CD4-positive, alpha-beta memory T cell (primary cell): ENCODE measurements around the gene MSTO1. TPM values are rescaled to one million over a fixed set of nuclear protein-coding genes. Genes with fewer than 3 reads are reported as not detected.

Experiments
- CTCF ChIA-PET: fragments of 350-600 bp; sonication (Branson Sonifier 250); formaldehyde crosslinking; loops from one replicate; lab custom pipeline; 2021; ENCODE audit warnings: inconsistent platforms; ENCODE audit not compliant: partially characterized antibody; lab: Charles Lee
- POLR2A ChIA-PET: fragments of 350-600 bp; sonication (Branson Sonifier 250); formaldehyde crosslinking; loops from one replicate; lab custom pipeline; 2021; ENCODE audit not compliant: partially characterized antibody; lab: Charles Lee
- DNase-seq, 5 donors: peaks; one replicate each; pipeline versions ENCODE4 v3.0.0 to v3.0.0-alpha.2; 2020 to 2022; ENCODE audit warnings: mixed read lengths in 1 of 5
- H3K27ac ChIP-seq: one replicate; pipeline ENCODE4 v1.7.0; 2013; ENCODE audit warnings: low read depth, low read length
- H3K27me3 ChIP-seq: 2 replicates; pipeline ENCODE4 v1.7.0; 2013; ENCODE audit warnings: mild to moderate bottlenecking, low read length, moderate library complexity; ENCODE audit not compliant: insufficient read depth
- H3K36me3 ChIP-seq: 2 replicates; pipeline ENCODE4 v1.7.0; 2013; ENCODE audit warnings: mild to moderate bottlenecking, low read length, moderate library complexity; ENCODE audit not compliant: insufficient read depth
- H3K4me1 ChIP-seq: 2 replicates; pipeline ENCODE4 v1.7.0; 2013; ENCODE audit warnings: mild to moderate bottlenecking, low read length, moderate library complexity; ENCODE audit not compliant: insufficient read depth
- H3K4me3 ChIP-seq, 2 donors: one replicate each; pipeline ENCODE4 v1.7.0; 2013; ENCODE audit warnings: low read length in 2 of 2, mild to moderate bottlenecking in 1 of 2
- H3K9me3 ChIP-seq, 2 donors: one replicate each; pipeline ENCODE4 v1.7.0; 2013; ENCODE audit warnings: low read length in 2 of 2, control low read depth in 1 of 2; ENCODE audit not compliant: control insufficient read depth in 1 of 2
- H3K27ac Mint-ChIP-seq, 7 donors: one replicate each; pipeline ENCODE4 v1.8.0; 2020 to 2021; ENCODE audit warnings: mixed read lengths in 7 of 7, mild to moderate bottlenecking in 6 of 7, inconsistent platforms in 3 of 7, moderate library complexity in 3 of 7
- H3K27me3 Mint-ChIP-seq, 2 donors: one replicate each; pipeline ENCODE4 v1.8.0; 2020 to 2021; ENCODE audit warnings: mixed read lengths in 2 of 2
- H3K36me3 Mint-ChIP-seq, 2 donors: one replicate each; pipeline ENCODE4 v1.8.0; 2020 to 2021; ENCODE audit warnings: mixed read lengths in 2 of 2, inconsistent platforms in 1 of 2, mild to moderate bottlenecking in 1 of 2
- H3K4me1 Mint-ChIP-seq, 4 donors: one replicate each; pipeline ENCODE4 v1.8.0; 2020 to 2021; ENCODE audit warnings: mixed read lengths in 4 of 4, mild to moderate bottlenecking in 1 of 4
- H3K4me3 Mint-ChIP-seq, 8 donors: one replicate each; pipeline ENCODE4 v1.8.0; 2020 to 2021; ENCODE audit warnings: mixed read lengths in 8 of 8, mild to moderate bottlenecking in 7 of 8, moderate library complexity in 6 of 8, inconsistent platforms in 3 of 8
- H3K9me3 Mint-ChIP-seq, 8 donors: one replicate each; pipeline ENCODE4 v1.8.0; 2020 to 2021; ENCODE audit warnings: mixed read lengths in 8 of 8, mild to moderate bottlenecking in 5 of 8, inconsistent platforms in 3 of 8, moderate library complexity in 1 of 8
- intact Hi-C: fragments of 100-400 bp; cut with micrococcal nuclease; formaldehyde crosslinking; loops from one replicate; pipeline ENCODE4 v1.15.1; 2023
- polyA plus RNA-seq, 2 donors: library from polyadenylated mRNA; unstranded; fragments of 300-500 nt; fragmentation: Illumina TruSeq; gene quantifications; one replicate each; pipeline ENCODE4 v1.2.3, GENCODE V29; 2021
- total RNA-seq, 2 experiments: library from RNA; stranded (reverse); gene quantifications; one replicate each; pipeline ENCODE4 v1.2.3, GENCODE V29; 2021

The MSTO1 gene
- total and polyA plus RNA-seq, 4 experiments from 2014 or later: 13.3 to 127 (median 74.6) TPM

GRCh38 chr1:155643230-155643629 lies 33.2 kb downstream of the MSTO1 start:
- H3K9me3 Mint-ChIP-seq: peaks cover 0 to 28% (median 17%) of the 10 kb centered on the region in 8 donors

GRCh38 chr1:155645034-155645598 lies 35.1 kb downstream of the MSTO1 start:
- peaks cover 0 to 11% of the 10 kb centered on the region in 2 donors for H3K36me3 Mint-ChIP-seq
- intact Hi-C loops: no loop called here
- H3K27me3 Mint-ChIP-seq: peaks cover 0 to 1% of the 10 kb centered on the region in 2 donors
- H3K27ac Mint-ChIP-seq: no peak overlapping the region
- Histone ChIP-seq H3K27ac (no peak overlapping the region), H3K27me3 (no peaks in the 10 kb centered on the region), H3K4me1 (no peaks in the 10 kb centered on the region), H3K4me3 (no peak overlapping the region), H3K36me3 (no peaks in the 10 kb centered on the region), H3K9me3 (no peaks in the 10 kb centered on the region)
- POLR2A ChIA-PET: no interaction called here
- no peak overlapping the region for H3K4me3 Mint-ChIP-seq
- DNase-seq: no peak
- peaks cover 0 to 28% (median 17%) of the 10 kb centered on the region in 8 donors for H3K9me3 Mint-ChIP-seq
- no peaks in the 10 kb centered on the region for H3K4me1 Mint-ChIP-seq
- CTCF ChIA-PET: no interaction called here

More at GRCh38 chr1:155643230-155643629, 33.2 kb downstream of the MSTO1 start:
- peaks cover 0 to 9% of the 10 kb centered on the region in 2 donors for H3K36me3 Mint-ChIP-seq
- intact Hi-C loops: no loop called here
- Histone ChIP-seq H3K4me3 (no peak overlapping the region), H3K9me3 (no peaks in the 10 kb centered on the region), H3K36me3 (no peaks in the 10 kb centered on the region), H3K27ac (no peak overlapping the region), H3K27me3 (no peaks in the 10 kb centered on the region), H3K4me1 (peaks cover 1% of the 10 kb centered on the region)
- H3K4me1 Mint-ChIP-seq: peaks cover 0 to 5% (median under 1%) of the 10 kb centered on the region in 4 donors
- no peak overlapping the region for H3K4me3 Mint-ChIP-seq
- CTCF ChIA-PET: interaction anchor here (0.6 kb wide), 1 partner anchor 21 kb away, joined by 4 read pairs; no protein-coding TSS in a partner anchor
- no peaks in the 10 kb centered on the region for H3K27me3 Mint-ChIP-seq
- POLR2A ChIA-PET: no interaction called here
- DNase-seq: no peak
- no peak overlapping the region for H3K27ac Mint-ChIP-seq

DNA sequence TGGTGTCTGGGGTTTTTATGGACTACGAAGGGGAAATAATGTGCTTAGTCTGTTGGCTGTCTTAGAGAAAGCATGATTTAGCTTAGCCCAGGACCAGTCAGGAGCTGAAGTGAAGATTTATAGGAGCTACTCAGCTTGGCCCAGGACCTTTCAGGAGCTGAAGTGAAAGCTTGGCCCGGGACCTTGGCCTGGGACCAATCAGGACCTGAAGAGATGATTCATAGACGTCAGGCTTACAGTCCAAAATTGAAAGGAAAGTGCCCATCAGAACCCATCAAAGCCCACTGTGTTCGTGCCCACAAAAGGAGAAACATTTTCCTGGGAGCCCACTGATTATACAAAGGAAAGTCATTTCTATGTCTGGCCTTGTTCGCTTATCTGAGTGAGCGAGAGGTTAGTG lies 35.6 kb downstream of the MSTO1 start:
- Histone ChIP-seq H3K9me3 (no peaks in the 10 kb centered on the region), H3K27me3 (no peaks in the 10 kb centered on the region), H3K4me1 (no peaks in the 10 kb centered on the region), H3K36me3 (no peaks in the 10 kb centered on the region), H3K27ac (no peak overlapping the region), H3K4me3 (no peak overlapping the region)
- intact Hi-C loops: no loop called here
- H3K27me3 Mint-ChIP-seq: peaks cover 0 to 2% of the 10 kb centered on the region in 2 donors
- no peak overlapping the region for H3K4me3 Mint-ChIP-seq
- H3K36me3 Mint-ChIP-seq: peaks cover 0 to 11% of the 10 kb centered on the region in 2 donors
- CTCF ChIA-PET: no interaction called here
- POLR2A ChIA-PET: no interaction called here
- no peaks in the 10 kb centered on the region for H3K4me1 Mint-ChIP-seq
- no peak overlapping the region for H3K27ac Mint-ChIP-seq
- DNase-seq: no peak
- H3K9me3 Mint-ChIP-seq: peaks cover 0 to 25% (median 17%) of the 10 kb centered on the region in 8 donors

- peaks cover 0 to 11% of the 10 kb centered on the region in 2 donors for H3K36me3 Mint-ChIP-seq
- CTCF ChIA-PET: no interaction called here
- H3K27ac Mint-ChIP-seq: peak overlapping the region in 1 of 7 donors; percentile 56
Observed at GRCh38 chr1:155646307-155646706, 36.3 kb downstream of the MSTO1 start.

GRCh38 chr1:155648207-155649147 lies 38.5 kb downstream of the MSTO1 start:
- Histone ChIP-seq H3K4me1 (no peaks in the 10 kb centered on the region), H3K27ac (no peak overlapping the region), H3K27me3 (no peaks in the 10 kb centered on the region), H3K9me3 (no peaks in the 10 kb centered on the region), H3K36me3 (no peaks in the 10 kb centered on the region), H3K4me3 (no peak overlapping the region)
- H3K9me3 Mint-ChIP-seq: peaks cover 0 to 4% (median 0%) of the 10 kb centered on the region in 8 donors
- H3K27ac Mint-ChIP-seq: no peak overlapping the region
- ChIA-PET POLR2A (interaction anchor here (0.6 kb wide), 1 partner anchor 9 kb away, joined by 3 read pairs; no protein-coding TSS in a partner anchor), CTCF (no interaction called here)
- H3K4me3 Mint-ChIP-seq: no peak overlapping the region
- peaks cover 0 to 3% of the 10 kb centered on the region in 2 donors for H3K36me3 Mint-ChIP-seq
- DNase-seq: no peak
- intact Hi-C loops: no loop called here
- peaks cover 0 to 2% of the 10 kb centered on the region in 2 donors for H3K27me3 Mint-ChIP-seq
- no peaks in the 10 kb centered on the region for H3K4me1 Mint-ChIP-seq

More at GRCh38 chr1:155646307-155646706, 36.3 kb downstream of the MSTO1 start:
- H3K9me3 Mint-ChIP-seq: peaks cover 0 to 24% (median 17%) of the 10 kb centered on the region in 8 donors
- intact Hi-C loops: no loop called here
- Histone ChIP-seq H3K9me3 (no peaks in the 10 kb centered on the region), H3K27ac (no peak overlapping the region), H3K36me3 (no peaks in the 10 kb centered on the region), H3K4me3 (no peak overlapping the region), H3K4me1 (no peaks in the 10 kb centered on the region), H3K27me3 (no peaks in the 10 kb centered on the region)
- no peak overlapping the region for H3K4me3 Mint-ChIP-seq
- POLR2A ChIA-PET: no interaction called here
- H3K27me3 Mint-ChIP-seq: peaks cover 0 to 2% of the 10 kb centered on the region in 2 donors
- no peaks in the 10 kb centered on the region for H3K4me1 Mint-ChIP-seq
- DNase-seq: no peak

- Mint-ChIP-seq H3K27ac (no peak overlapping the region), H3K27me3 (peaks cover 0 to 2% of the 10 kb centered on the region in 2 donors), H3K9me3 (no peaks in the 10 kb centered on the region), H3K36me3 (peaks cover 0 to 3% of the 10 kb centered on the region in 2 donors), H3K4me1 (no peaks in the 10 kb centered on the region), H3K4me3 (no peak overlapping the region)
- H3K4me1 ChIP-seq: no peaks in the 10 kb centered on the region
- DNase-seq: no peak
- no peak overlapping the region for H3K27ac ChIP-seq
- H3K36me3 ChIP-seq: no peaks in the 10 kb centered on the region
- POLR2A ChIA-PET: no interaction called here
- CTCF ChIA-PET: no interaction called here
- H3K4me3 ChIP-seq: no peak overlapping the region
- H3K9me3 ChIP-seq: no peaks in the 10 kb centered on the region
- intact Hi-C loops: no loop called here
- no peaks in the 10 kb centered on the region for H3K27me3 ChIP-seq
Observed at GRCh38 chr1:155649676-155650075, 39.7 kb downstream of the MSTO1 start.

- intact Hi-C loops: no loop called here
- no peak overlapping the region for H3K4me3 Mint-ChIP-seq
- H3K27ac ChIP-seq: no peak overlapping the region
- H3K9me3 ChIP-seq: no peaks in the 10 kb centered on the region
- H3K27ac Mint-ChIP-seq: no peak overlapping the region
- no peaks in the 10 kb centered on the region for H3K9me3 Mint-ChIP-seq
- POLR2A ChIA-PET: no interaction called here
- no peak for DNase-seq
- H3K36me3 Mint-ChIP-seq: peaks cover 0 to 3% of the 10 kb centered on the region in 2 donors
- H3K4me1 ChIP-seq: no peaks in the 10 kb centered on the region
- H3K4me1 Mint-ChIP-seq: no peaks in the 10 kb centered on the region
- H3K27me3 Mint-ChIP-seq: peaks cover 0 to 2% of the 10 kb centered on the region in 2 donors
- no peaks in the 10 kb centered on the region for H3K36me3 ChIP-seq
- CTCF ChIA-PET: no interaction called here
- no peaks in the 10 kb centered on the region for H3K27me3 ChIP-seq
- no peak overlapping the region for H3K4me3 ChIP-seq
Observed at GRCh38 chr1:155650231-155650757, 40.3 kb downstream of the MSTO1 start.
